ENCODE measurements around the gene MUC5AC. TPM values are rescaled to one million over a fixed set of nuclear protein-coding genes. Genes with fewer than 3 reads are reported as not detected.

MUC5AC gene
- total RNA-seq, 1 experiment from 2014 or later = not detected

DNA sequence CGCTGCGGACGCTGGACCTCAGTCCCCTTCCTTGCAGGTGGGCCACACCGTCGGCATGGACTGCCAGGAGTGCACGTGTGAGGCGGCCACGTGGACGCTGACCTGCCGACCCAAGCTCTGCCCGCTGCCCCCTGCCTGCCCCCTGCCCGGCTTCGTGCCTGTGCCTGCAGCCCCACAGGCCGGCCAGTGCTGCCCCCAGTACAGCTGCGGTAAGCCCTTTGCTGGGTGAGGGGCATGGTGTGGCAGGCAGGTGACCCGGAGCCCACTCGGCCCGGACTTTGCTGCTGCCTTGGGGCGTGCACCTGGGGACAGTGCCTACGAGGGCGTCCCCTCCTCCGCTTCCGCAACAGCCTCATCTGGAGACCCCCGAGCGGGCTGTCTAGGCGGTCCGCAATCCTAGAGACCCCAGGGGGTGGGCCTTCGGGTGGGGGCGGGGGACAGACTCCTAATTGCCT is 39.7 kb downstream of the MUC5AC start:
- in situ Hi-C loops (cut with HindIII; ENCODE audit: low pct_unique_long_range_greater_than_20kb, low sequenced_read_pairs) = no loop called here
- DNase-seq (ENCODE audit: low read depth, low spot score) = no peak

DNA sequence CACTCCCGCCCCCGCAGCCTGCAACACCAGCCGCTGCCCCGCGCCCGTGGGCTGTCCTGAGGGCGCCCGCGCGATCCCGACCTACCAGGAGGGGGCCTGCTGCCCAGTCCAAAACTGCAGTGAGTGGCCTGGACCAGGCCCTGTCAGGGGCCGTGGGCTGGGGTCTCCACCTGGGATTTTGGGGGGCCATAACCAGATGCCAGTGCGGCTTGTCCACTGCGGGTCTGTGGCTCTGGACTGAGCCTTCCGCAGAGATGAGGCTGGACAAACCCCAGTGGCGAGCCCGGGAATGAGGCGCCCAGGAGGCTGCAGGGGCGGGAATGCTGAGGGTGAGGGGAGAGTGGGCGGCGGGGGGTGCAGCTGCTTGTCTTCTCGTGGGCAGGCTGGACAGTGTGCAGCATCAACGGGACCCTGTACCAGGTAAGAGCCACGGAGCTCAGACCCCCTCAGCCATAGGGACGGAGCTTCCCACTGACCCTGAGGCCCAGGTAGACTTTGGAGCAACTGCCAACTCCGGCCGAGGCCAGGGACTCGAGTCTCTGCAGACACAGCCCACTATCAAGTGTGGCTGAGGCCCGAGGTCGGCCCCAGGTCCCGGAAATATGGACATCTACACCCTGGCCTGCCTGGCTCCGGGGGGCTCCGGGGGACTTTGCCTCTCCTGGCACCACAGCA is 40.3 kb downstream of the MUC5AC start:
- DNase-seq (ENCODE audit: low read depth, low spot score) = no peak
- in situ Hi-C loops (cut with HindIII; ENCODE audit: low pct_unique_long_range_greater_than_20kb, low sequenced_read_pairs) = no loop called here

- DNase-seq (ENCODE audit: low read depth, low spot score) = no peak
- in situ Hi-C loops (cut with HindIII; ENCODE audit: low pct_unique_long_range_greater_than_20kb, low sequenced_read_pairs) = no loop called here
Measured at GRCh38 chr11:1198561-1199240, 40.9 kb downstream of the MUC5AC start.

GRCh38 chr11:1199241-1199750 is 41.5 kb downstream of the MUC5AC start:
- in situ Hi-C loops (cut with HindIII; ENCODE audit: low pct_unique_long_range_greater_than_20kb, low sequenced_read_pairs) = no loop called here

GRCh38 chr11:1199751-1200610 is 42.2 kb downstream of the MUC5AC start:
- no peak for DNase-seq (ENCODE audit: low read depth, low spot score)
- in situ Hi-C loops (cut with HindIII; ENCODE audit: low pct_unique_long_range_greater_than_20kb, low sequenced_read_pairs) = no loop called here

More at GRCh38 chr11:1199241-1199750, 41.5 kb downstream of the MUC5AC start:
- DNase-seq (ENCODE audit: low read depth, low spot score) = no peak

DNA sequence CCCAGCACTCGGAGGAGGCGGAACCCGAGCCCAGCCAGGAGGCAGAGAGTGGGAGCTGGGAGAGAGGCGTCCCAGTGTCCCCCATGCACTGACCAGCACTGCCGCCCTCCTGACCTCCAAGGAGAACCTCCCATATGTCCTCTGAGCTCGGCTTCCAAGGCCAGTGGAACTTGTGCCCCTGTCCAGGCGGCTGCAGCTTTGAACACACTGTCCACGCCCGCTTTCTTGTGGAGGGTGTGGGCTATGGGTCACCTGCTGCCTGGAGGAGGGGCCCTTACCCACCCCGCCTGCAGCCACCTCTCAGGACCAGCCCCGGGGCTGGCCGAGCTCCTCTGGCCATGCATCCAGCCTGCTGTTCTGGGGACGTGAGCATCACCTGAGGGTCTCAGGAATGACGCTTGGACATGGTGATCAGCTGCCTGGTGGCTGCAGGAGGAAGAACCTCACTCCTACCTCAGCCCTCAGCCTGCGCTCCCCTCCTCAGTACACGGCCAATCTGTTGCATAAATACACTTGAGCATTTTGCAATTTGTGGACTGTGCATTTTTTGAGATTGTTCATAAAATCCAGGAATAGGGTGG is 42.9 kb downstream of the MUC5AC start:
- no peak for DNase-seq (ENCODE audit: low read depth, low spot score)
- in situ Hi-C loops (cut with HindIII; ENCODE audit: low pct_unique_long_range_greater_than_20kb, low sequenced_read_pairs) = no loop called here

DNA sequence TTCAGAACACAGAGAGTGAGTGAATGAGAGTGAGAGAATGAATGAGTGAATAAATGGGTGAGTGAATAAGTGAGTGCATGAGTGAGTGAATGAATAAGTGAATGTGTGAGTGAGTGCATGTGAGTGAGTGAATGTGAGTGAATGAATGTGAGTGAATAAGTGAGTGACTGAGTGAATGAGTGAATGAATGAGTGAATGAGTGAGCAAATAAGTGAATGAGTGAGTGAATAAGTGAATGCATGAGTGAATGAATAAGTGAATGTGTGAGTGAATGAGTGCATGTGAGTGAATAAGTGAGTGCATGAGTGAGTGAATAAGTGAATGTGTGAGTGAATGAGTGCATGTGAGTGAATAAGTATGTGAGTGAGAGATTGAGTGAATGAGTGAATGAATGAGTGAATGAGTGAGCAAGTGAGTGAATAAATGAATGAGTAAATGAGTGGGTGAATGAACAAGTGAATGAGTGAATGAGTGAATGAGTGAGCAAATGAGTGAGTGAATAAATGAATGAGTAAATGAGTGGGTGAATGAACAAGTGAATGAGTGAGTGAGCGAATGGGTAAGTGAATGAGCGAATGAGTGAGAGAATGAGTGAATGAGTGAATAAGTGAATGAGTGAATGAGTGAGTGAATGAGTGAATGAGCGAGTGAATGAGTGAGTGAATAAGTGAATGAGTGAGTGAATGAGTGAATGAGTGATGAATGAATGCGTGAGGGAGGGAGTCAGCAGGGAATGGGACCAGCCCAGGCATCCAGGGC is 43.8 kb downstream of the MUC5AC start:
- in situ Hi-C loops (cut with HindIII; ENCODE audit: low pct_unique_long_range_greater_than_20kb, low sequenced_read_pairs) = no loop called here
- DNase-seq (ENCODE audit: low read depth, low spot score) = no peak

DNA sequence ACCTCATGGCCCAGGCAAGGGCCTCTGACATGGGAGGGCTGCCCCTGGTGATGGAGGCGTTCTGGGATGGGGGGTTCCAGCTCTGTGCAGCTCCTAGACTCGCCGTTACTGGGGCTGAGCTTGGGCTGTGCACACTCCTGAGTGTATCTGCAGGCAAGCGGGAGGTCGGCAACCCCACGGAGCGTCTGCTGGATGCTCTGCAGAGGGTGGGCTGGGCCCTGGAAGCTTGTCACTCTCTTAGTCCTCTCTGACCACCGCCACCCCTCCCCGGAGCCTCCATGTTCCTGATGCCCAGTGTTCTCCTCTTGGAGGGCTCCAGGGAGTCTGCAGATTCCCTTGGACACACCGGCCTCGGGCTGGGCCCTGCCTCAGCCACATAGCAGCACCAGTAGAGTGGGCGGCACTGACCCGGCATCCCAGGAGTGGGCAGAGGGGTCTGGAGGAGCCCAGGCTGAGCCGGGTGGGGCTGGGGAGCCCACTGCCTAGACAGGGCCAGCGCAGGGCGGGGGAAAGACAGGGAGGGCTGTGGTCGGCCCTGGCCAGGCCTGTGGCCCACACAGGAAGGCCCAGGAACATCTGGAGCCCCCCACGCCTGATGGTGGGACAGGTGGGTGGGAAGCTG is 44.5 kb downstream of the MUC5AC start:
- in situ Hi-C loops (cut with HindIII; ENCODE audit: low pct_unique_long_range_greater_than_20kb, low sequenced_read_pairs) = no loop called here
- DNase-seq (ENCODE audit: low read depth, low spot score) = peak; percentile 17

GRCh38 chr11:1202776-1203504 is 45.2 kb downstream of the MUC5AC start:
- DNase-seq (ENCODE audit: low read depth, low spot score) = peak; percentile 66
- in situ Hi-C loops (cut with HindIII; ENCODE audit: low pct_unique_long_range_greater_than_20kb, low sequenced_read_pairs) = no loop called here

DNA sequence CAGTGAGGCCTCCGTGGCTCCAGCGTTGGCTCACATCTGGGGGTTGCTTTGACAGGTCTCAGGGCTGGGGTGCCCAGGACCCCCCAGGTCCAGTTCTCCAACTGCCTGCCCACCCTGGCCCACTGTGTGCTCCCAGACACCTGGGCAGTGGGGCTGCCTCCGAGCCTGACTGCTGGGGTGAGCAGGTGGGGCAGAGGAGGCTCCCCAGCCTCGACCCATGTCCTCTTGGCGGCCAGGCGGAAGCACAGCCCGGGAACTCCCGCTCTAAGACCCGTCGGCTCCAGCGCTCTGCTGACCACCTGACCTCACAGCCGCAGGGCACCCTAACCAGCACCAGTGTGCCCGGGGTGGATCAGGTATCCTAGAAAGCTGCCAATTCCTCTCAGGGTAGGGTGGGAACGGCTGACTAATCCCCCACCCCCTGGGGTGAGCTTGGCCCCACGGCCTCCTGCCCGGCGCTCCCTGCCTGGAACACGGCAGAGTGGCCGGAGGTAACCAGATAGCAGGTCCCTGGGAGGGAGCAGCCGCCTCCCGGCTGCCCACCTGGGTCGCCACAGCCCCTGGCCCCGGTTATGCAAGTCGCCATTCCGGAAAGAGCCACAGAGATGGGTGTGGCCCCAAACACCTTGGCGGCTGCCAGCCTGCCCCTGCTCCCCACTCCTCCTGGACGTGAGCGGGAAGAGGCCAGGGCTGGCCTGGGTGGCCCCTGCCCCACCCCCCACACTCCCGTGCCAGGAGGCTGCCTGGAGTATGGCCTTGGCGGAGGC is 45.9 kb downstream of the MUC5AC start:
- DNase-seq (ENCODE audit: low read depth, low spot score) = no peak
- in situ Hi-C loops (cut with HindIII; ENCODE audit: low pct_unique_long_range_greater_than_20kb, low sequenced_read_pairs) = no loop called here

- no peak for DNase-seq (ENCODE audit: low read depth, low spot score)
- in situ Hi-C loops (cut with HindIII; ENCODE audit: low pct_unique_long_range_greater_than_20kb, low sequenced_read_pairs) = no loop called here
Measured at GRCh38 chr11:1204381-1205101, 46.8 kb downstream of the MUC5AC start.

GRCh38 chr11:1205121-1205986 is 47.6 kb downstream of the MUC5AC start:
- in situ Hi-C loops (cut with HindIII; ENCODE audit: low pct_unique_long_range_greater_than_20kb, low sequenced_read_pairs) = no loop called here

DNA sequence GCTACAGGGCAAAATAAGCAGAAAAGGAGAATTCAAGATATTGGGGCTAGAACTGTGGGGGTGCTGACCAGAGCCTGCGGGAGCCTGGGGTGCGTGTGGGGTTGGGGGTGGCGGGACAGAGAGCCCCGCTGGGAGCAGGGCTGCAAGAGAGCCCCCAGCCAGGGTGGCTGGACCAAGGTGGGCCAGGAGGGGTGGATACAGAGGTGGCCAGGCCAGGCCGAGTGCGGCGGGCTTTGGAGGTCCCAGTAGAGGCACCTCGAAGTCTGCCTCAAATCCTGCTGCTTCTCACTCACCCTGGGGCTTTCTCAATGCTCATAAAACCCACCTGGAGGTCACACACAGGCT is 48.2 kb downstream of the MUC5AC start:
- DNase-seq (ENCODE audit: low read depth, low spot score) = no peak
- in situ Hi-C loops (cut with HindIII; ENCODE audit: low pct_unique_long_range_greater_than_20kb, low sequenced_read_pairs) = no loop called here

More at GRCh38 chr11:1205121-1205986, 47.6 kb downstream of the MUC5AC start:
- DNase-seq (ENCODE audit: low read depth, low spot score) = no peak

All from SK-MEL-5 (cell line).